ENCODE results near the gene TTLL3.

The TTLL3 gene

DNA sequence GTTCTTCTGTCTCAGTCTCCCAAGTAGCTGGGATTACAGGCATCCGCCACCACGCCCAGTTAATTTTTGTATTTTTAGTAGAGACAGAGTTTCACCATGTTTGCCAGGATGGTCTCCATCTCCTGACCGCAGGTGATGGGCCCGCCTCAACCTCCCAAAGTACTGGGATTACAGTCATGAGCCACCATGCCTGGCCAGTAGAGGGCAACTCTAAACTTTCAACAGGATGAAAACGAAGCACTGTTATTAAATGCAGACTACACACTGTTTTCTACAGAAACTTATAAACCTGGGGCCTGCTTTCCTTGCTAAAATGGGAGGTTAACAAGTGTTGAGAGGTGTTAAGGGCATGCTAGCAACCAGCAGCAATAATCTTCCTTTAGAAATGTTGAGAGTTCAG, 9.5 kb upstream of the TTLL3 start:
- H3K27ac ChIP-seq: no peak overlapping the region
- no peak for DNase-seq (ENCODE audit: low read depth, low spot score)

DNA sequence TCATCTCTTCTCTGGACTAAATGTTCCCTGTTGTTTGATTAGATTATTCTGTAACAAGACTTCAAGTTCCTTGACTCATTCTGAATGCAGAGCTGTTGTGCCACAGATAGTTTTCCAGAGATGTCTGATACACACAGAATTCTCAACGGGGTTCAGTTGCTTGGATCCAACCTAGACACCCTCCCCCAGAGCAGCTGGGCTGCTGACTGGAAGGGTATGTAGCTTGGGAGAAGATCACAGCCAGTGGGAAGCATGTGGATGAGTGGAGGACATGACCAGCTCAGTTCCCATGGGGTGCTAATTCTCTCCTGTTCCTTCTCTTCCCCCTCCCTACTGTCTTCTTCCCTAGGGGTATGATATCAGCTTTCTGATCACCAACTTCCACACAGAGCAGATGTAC, 6.6 kb upstream of the TTLL3 start:
- DNase-seq (ENCODE audit: low read depth, low spot score): no peak

DNA sequence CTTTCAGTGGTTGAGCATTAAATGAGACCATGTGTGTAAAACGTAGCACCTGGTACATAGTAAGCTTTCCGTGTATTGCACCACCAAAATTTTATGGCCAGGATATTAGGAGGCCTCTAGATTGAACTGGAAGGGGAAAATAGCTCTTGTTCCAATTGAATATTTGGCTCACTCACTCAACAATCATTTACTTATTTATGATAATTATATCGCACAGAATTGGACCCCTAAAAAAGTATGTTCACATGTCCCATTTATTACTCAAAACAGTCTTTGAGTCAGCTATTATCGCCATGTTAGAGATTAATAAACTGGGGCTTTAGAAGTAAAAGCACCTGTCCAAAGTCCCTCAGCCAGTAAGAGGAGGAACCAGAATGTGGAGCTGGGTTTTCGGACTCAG, 5.1 kb upstream of the TTLL3 start:
- H3K27ac ChIP-seq: no peak overlapping the region
- DNase-seq (ENCODE audit: low read depth, low spot score): no peak

More for the DNA sequence above, 6.6 kb upstream of the TTLL3 start:
- H3K27ac ChIP-seq: no peak overlapping the region

DNA sequence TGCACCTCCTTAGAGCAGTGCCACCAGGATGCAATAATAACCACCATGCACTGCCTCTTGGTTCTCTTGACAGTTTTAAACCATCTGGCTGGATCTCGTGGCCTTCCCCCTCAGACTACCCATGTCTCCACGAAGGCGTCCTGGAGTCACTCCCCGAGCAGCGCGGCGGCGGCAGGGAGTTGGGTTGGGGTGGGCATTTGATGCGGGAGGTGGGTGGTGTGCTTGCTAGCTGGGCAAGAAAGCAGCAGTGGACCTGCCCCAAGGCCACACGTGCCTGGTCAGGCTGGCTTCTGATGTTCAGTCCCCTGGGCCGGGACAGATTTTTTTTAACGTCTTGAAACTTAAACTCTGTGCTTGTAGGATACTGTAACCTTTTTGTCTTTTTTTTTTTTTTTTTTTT, 3.9 kb upstream of the TTLL3 start:
- DNase-seq (ENCODE audit: low read depth, low spot score): no peak
- H3K27ac ChIP-seq: no peak overlapping the region

DNA sequence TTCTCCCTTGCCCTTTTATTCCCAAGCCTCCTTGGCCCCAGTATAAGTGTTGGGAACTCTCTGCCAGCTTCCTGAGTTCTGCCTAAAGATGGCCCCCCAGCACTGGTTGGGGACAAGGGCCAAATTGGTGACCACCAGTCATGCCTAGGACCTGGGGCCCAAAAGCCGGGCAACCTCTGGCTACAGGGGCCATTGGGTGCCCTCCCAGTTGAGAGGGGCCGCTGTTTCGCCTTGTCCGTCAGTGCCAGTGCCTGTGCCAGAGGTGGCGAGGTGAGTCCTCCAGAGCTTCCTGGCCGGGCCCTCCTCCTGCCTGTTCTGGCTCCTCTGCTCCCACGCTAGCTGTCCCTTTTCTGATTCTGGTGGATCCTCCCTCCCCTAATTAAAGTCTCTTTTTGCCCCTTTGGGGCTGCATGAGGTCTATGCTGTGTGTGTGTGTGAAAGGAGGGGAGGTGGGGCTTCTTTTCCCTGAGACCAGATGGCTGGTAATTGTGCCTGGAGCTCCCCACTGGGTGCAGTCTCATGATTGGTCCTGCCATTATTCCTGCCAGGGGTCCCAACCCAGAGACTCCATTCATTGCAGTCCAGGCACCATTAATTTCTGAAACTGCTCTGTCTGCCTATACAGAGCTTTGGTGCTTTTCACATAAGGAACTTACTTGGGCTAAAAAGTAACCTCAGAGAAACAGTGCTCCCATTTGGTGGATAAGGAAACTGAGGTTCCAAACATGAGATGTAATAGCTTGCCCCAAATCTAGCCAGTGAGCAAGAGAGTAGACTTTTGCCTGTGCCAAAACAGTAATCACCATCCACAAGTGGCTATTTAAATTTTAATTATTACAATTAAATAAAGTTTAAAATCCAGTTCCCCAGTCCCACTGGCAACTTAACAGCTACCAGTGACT, 3.1 kb upstream of the TTLL3 start:
- DNase-seq (ENCODE audit: low read depth, low spot score): no peak
- peak overlapping the region; percentile 72 for H3K27ac ChIP-seq

DNA sequence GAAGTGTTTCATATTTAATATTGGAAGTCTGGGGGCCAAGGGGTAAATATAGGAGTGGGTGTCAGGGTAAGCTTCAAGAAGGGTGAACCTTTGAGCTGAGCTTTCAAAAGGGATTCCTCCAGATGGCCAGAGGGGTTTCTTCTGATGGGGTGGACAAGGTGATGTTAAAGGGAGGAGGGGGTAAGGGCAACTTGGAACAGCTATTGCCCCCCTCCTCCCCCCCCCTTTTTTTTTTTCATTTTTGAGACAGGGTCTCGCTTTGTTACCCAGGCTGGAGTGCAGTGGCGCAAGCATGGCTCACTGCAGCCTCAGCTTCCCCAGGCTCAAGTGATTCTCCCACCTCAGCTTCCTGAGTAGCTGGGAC, 2.1 kb upstream of the TTLL3 start:
- no peak for DNase-seq (ENCODE audit: low read depth, low spot score)
- H3K27ac ChIP-seq: peak overlapping the region; percentile 72

GRCh38 chr3:9808345-9809037, 1.6 kb upstream of the TTLL3 start:
- DNase-seq (ENCODE audit: low read depth, low spot score): no peak
- peak overlapping the region; percentile 72 for H3K27ac ChIP-seq

DNA sequence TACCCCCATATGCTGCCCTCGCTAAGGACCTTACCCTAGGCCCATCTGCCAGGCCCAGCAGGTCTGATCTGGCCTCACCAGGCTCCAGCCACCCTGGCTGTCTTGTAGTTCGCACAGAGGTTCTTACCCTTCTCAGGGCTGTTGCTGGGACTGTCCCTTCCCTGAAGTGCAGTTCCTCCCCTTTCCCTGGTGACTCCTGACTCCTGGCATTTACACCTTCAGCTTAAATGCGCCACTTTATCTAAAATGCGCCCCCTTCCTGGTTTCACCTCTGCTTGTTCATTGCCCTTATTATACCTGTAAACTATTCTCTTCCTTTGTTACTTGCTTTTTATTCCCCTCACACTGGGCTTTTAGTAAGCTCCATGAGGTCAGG, 835 bp upstream of the TTLL3 start:
- no peak for DNase-seq (ENCODE audit: low read depth, low spot score)
- peak overlapping the region; percentile 72 for H3K27ac ChIP-seq

DNA sequence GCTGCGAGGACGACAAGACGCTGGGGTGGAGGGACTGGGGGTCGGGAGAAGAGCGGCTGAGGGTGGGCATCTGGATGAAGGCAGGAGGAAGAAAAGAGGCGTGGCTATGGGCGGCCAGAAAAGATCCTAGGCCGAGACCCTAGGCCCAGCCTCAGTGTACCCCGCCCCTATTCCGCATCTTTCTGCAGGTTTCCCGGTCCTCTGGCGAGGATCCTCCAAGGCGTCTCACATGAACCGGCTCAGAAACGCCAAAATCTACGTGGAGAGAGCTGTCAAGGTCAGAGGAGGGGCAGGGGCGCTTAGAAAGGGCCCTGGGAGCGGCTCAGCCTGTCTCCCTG, 340 bp downstream of the TTLL3 start:
- no peak for DNase-seq (ENCODE audit: low read depth, low spot score)
- peak overlapping the region; percentile 72 for H3K27ac ChIP-seq

- H3K27ac ChIP-seq: no peak overlapping the region
- DNase-seq (ENCODE audit: low read depth, low spot score): no peak
Measured at GRCh38 chr3:9810846-9811245, 784 bp downstream of the TTLL3 start.

- no peak for DNase-seq (ENCODE audit: low read depth, low spot score)
- no peak overlapping the region for H3K27ac ChIP-seq
Measured at GRCh38 chr3:9812870-9813483, 2.9 kb downstream of the TTLL3 start.

- H3K27ac ChIP-seq: no peak overlapping the region
- DNase-seq (ENCODE audit: low read depth, low spot score): no peak
Measured at GRCh38 chr3:9815986-9816385, 5.9 kb downstream of the TTLL3 start.

DNA sequence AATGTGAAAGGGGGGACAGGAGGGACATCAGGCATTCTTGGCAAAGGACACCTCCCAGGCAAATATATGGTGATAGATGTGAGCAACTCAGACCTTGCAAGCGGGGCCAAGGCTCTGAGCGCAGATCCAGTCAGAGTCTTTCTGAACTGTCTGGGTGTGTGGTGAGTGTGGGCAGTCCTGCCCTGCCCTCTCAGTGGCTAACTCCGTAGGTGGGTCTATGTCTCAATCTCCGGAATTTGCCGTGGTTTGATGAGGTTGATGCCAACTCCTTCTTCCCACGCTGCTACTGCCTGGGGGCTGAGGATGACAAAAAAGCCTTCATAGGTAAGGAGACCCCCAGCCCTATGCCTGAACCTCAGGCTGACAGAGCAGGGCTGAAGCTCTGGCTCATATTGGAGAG, 7.4 kb downstream of the TTLL3 start:
- no peak for DNase-seq (ENCODE audit: low read depth, low spot score)
- H3K27ac ChIP-seq: no peak overlapping the region

GRCh38 chr3:9818666-9819335, 8.7 kb downstream of the TTLL3 start:
- DNase-seq (ENCODE audit: low read depth, low spot score): no peak
- H3K27ac ChIP-seq: no peak overlapping the region

- DNase-seq (ENCODE audit: low read depth, low spot score): no peak
- H3K27ac ChIP-seq: no peak overlapping the region
Measured at GRCh38 chr3:9820543-9820942, 10.5 kb downstream of the TTLL3 start.

DNA sequence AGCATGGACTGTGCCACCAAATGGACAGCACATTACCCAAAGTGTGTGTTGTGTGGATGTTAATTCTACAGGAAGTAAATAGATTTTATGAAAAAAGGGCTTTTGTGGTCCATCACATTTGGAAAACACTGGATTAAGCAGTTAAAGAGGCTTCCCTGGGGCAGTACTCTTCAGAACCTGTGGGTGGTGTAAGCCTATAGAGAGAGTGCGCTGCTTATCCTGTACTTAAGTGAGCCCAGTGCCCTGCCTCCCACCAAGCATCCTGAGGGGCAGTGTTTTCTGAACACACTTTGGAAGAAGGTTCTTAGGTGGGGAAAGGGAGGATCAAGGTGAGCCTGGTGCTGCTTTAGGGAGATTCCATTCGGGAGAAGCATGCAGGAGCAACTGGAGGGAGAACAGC, 10.9 kb downstream of the TTLL3 start:
- no peak overlapping the region for H3K27ac ChIP-seq
- DNase-seq (ENCODE audit: low read depth, low spot score): no peak

DNA sequence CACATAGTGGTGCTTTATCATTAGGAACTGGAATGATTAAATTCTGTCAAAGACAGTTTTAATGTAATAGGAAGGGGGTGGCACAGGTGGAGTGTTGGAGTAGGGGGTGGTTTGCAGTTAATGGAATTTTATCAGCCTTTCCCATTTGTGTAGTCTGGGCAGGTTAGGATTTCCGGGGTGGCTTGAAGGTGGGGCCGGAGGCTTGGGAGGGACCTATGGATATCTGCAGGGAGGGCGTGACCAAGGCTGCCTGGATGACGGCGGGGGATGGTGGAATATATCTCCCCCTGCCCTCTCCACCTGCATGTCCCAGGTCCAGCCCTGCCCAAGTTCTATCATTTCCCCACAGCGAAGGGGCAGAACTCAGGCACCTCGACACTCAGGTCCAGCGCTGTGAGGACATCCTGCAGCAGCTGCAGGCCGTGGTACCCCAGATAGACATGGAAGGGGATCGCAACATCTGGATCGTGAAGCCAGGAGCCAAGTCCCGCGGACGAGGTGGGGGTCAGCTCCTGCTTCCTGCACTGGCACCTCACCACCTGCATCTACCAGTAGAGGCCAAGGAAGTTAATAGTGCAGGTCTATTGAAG, 15.5 kb downstream of the TTLL3 start:
- DNase-seq (ENCODE audit: low read depth, low spot score): no peak
- no peak overlapping the region for H3K27ac ChIP-seq

- no peak for DNase-seq (ENCODE audit: low read depth, low spot score)
- no peak overlapping the region for H3K27ac ChIP-seq
Measured at GRCh38 chr3:9826815-9827573, 16.9 kb downstream of the TTLL3 start.

- DNase-seq (ENCODE audit: low read depth, low spot score): no peak
- no peak overlapping the region for H3K27ac ChIP-seq
Measured at GRCh38 chr3:9828801-9829755, 19.0 kb downstream of the TTLL3 start.
